DND-41 (cell line): Measurements from ENCODE around the gene BLTP3A.

Experiments used
- CTCF ChIP-seq: IDR thresholded peaks from 2 replicates; pipeline ENCODE4 v1.5.1; 2012; ENCODE audit warnings: borderline replicate concordance, low read length, moderate library complexity, mild to moderate bottlenecking; ENCODE audit not compliant: poor library complexity, severe bottlenecking; ENCODE audit errors: extremely low read depth
- EZH2 ChIP-seq: IDR thresholded peaks from 3 replicates; pipeline ENCODE4 v1.6.1; 2012; ENCODE audit warnings: borderline replicate concordance, low read depth, mild to moderate bottlenecking, moderate library complexity, low read length, inconsistent platforms; ENCODE audit not compliant: severe bottlenecking

- no peak for TF ChIP-seq EZH2
- TF ChIP-seq CTCF, result no peak
Observed at GRCh38 chr6:34771727-34772126, 20.2 kb upstream of the BLTP3A start.
